ENCODE data around the gene CLK4. TPM values are rescaled to one million over a fixed set of nuclear protein-coding genes. Genes with fewer than 3 reads are reported as not detected.

Gene CLK4
- total RNA-seq, 1 experiment from 2014 or later, result 16.0 TPM

DNA sequence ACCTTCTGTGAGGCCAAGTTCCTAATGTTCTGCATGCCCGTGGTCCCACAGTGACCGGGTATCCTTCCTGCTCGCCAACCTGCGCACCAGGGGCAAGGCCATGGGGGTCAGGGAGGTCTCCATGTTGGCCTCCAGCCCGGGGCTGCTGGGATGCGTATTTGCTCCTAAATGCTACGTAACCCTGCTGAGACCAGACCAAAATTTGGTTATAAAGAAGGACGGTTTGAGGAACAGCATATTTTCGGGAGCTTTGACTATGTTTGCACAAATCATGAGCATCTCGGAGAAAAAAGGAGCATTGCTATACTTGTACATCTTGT lies 35.7 kb upstream of the CLK4 start (continued):
- no peak for TF ChIP-seq PRDM15 (CRISPR knock-in tag; IDR thresholded peaks at IDR 0.05)
- no peak for TF ChIP-seq ZNF263 (CRISPR knock-in tag; IDR thresholded peaks at IDR 0.05; ENCODE audit: low read depth)
- no peak for TF ChIP-seq ELF4 (CRISPR knock-in tag; IDR thresholded peaks at IDR 0.05; ENCODE audit: low read depth)
- TF ChIP-seq, protein P1, sequence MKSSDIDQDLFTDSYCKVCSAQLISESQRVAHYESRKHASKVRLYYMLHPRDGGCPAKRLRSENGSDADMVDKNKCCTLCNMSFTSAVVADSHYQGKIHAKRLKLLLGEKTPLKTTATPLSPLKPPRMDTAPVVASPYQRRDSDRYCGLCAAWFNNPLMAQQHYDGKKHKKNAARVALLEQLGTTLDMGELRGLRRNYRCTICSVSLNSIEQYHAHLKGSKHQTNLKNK (CRISPR knock-in tag; IDR thresholded peaks at IDR 0.05), result no peak

DNA sequence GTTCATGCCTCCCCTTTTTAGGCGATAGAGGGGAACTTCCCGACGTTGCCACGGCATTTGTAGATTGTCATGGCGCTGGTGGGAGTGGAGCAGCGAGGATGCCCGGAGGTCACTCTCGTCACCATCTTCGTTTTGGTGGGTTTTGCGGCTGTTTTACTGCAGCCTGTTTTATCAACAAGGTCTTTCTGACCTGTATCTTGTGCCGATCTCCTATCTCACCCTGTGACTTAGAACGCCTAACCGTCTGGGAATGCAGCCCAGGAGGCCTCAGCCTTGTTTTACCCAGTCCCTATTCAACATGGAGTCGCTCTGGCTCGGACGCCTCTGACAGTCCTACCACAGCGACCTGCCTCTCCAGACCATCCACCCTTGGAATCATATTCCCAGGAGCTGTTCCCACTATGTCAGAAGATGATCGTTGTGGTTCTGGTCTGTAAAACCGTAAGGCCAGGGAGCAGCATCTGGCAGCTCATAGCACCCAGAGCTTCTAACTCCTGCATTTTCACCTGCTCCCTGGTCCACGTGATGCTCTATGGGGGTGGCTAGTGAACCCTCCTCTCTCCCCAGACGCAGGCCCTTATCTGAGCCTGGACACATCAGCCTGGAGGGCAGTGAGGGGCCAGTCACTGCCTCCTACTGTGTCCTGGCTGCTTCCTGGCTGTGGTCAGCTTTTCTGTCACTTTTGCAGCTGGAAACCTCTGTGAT lies 35.1 kb upstream of the CLK4 start:
- Mint-ChIP-seq H3K27me3 (ENCODE audit: low read depth) (no peaks in the 10 kb centered on the region), H3K36me3 (no peaks in the 10 kb centered on the region), H3K27ac (no peak overlapping the region), H3K4me3 (no peak overlapping the region), H3K9me3 (peaks cover 4% of the 10 kb centered on the region), H3K4me1 (no peaks in the 10 kb centered on the region)
- TF ChIP-seq HMGXB4 (CRISPR knock-in tag; IDR thresholded peaks at IDR 0.05) (no peak), TP53 (CRISPR knock-in tag; IDR thresholded peaks at IDR 0.05) (no peak), ATF1 (CRISPR knock-in tag; IDR thresholded peaks at IDR 0.05) (no peak), SMAD4 (CRISPR knock-in tag; IDR thresholded peaks at IDR 0.05) (no peak), NR1H2 (CRISPR knock-in tag; IDR thresholded peaks at IDR 0.05) (no peak), ESRRA (CRISPR knock-in tag; IDR thresholded peaks at IDR 0.05; ENCODE audit: borderline replicate concordance) (no peak), USF2 (CRISPR knock-in tag; IDR thresholded peaks at IDR 0.05) (no peak)
- TF ChIP-seq, protein P2, sequence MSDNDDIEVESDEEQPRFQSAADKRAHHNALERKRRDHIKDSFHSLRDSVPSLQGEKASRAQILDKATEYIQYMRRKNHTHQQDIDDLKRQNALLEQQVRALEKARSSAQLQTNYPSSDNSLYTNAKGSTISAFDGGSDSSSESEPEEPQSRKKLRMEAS (CRISPR knock-in tag; IDR thresholded peaks at IDR 0.05), result no peak
- TF ChIP-seq, protein P1 (CRISPR knock-in tag; IDR thresholded peaks at IDR 0.05), result no peak
- TF ChIP-seq, protein P3, sequence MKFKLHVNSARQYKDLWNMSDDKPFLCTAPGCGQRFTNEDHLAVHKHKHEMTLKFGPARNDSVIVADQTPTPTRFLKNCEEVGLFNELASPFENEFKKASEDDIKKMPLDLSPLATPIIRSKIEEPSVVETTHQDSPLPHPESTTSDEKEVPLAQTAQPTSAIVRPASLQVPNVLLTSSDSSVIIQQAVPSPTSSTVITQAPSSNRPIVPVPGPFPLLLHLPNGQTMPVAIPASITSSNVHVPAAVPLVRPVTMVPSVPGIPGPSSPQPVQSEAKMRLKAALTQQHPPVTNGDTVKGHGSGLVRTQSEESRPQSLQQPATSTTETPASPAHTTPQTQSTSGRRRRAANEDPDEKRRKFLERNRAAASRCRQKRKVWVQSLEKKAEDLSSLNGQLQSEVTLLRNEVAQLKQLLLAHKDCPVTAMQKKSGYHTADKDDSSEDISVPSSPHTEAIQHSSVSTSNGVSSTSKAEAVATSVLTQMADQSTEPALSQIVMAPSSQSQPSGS (CRISPR knock-in tag; IDR thresholded peaks at IDR 0.05; ENCODE audit: borderline replicate concordance, low read depth), result no peak
- POLR2A ChIA-PET, result no interaction called here
- no peak for ATAC-seq
- CTCF ChIA-PET, result no interaction called here
- DNase-seq (ENCODE audit: low spot score), result no peak

All from WTC11 (cell line).